WTC11 (cell line): ENCODE data around the gene SMAP1. TPM values are rescaled to one million over a fixed set of nuclear protein-coding genes. Genes with fewer than 3 reads are reported as not detected.

Experiments used
- ATAC-seq: fragments of 200-7000 bp; cut with Tn5 transposase; 2 replicates; pipeline ENCODE4 v1.10.0; 2021; ENCODE audit warnings: mild to moderate bottlenecking, moderate library complexity
- CTCF ChIA-PET: fragments of 300-600 bp; sonication (Branson Sonifier 250); formaldehyde crosslinking; loops from one replicate; lab custom pipeline; 2021; ENCODE audit warnings: antibody characterized with exemption; lab: Charles Lee
- POLR2A ChIA-PET: fragments of 350-600 bp; sonication (Branson Sonifier 250); formaldehyde crosslinking; loops from one replicate; lab custom pipeline; 2021; ENCODE audit warnings: antibody characterized with exemption; lab: Charles Lee
- DNase-seq: peaks from one replicate; pipeline ENCODE4 v3.0.0; 2021; ENCODE audit warnings: low spot score
- H3K27ac Mint-ChIP-seq: 2 replicates; pipeline ENCODE4 v1.8.0; 2021; ENCODE audit warnings: mixed read lengths
- H3K27me3 Mint-ChIP-seq: 2 replicates; pipeline ENCODE4 v1.8.0; 2021; ENCODE audit warnings: low read depth, mild to moderate bottlenecking, moderate library complexity, mixed read lengths
- H3K36me3 Mint-ChIP-seq: 2 replicates; pipeline ENCODE4 v1.8.0; 2021; ENCODE audit warnings: mixed read lengths
- H3K4me1 Mint-ChIP-seq: 2 replicates; pipeline ENCODE4 v1.8.0; 2022; ENCODE audit warnings: mixed read lengths
- H3K4me3 Mint-ChIP-seq: 2 replicates; pipeline ENCODE4 v1.8.0; 2021; ENCODE audit warnings: mild to moderate bottlenecking, moderate library complexity, mixed read lengths
- H3K9me3 Mint-ChIP-seq: 2 replicates; pipeline ENCODE4 v1.8.0; 2021; ENCODE audit warnings: mixed read lengths
- ARID4B ChIP-seq: sonication (generic); formaldehyde crosslinking; IDR thresholded peaks from 2 replicates; pipeline ENCODE4 v1.8.0; 2023; ENCODE audit warnings: missing genetic modification reagents, mild to moderate bottlenecking, borderline replicate concordance
- CREB1 ChIP-seq: sonication (generic); formaldehyde crosslinking; IDR thresholded peaks from 2 replicates; pipeline ENCODE4 v1.8.0; 2023; ENCODE audit warnings: mild to moderate bottlenecking, missing genetic modification reagents
- ETV6 ChIP-seq: sonication (generic); formaldehyde crosslinking; IDR thresholded peaks from 2 replicates; pipeline ENCODE4 v1.8.1; 2022; ENCODE audit warnings: mild to moderate bottlenecking, missing genetic modification reagents
- FOXK1 ChIP-seq: sonication (generic); formaldehyde crosslinking; IDR thresholded peaks from 2 replicates; pipeline ENCODE4 v1.8.0; 2022; ENCODE audit warnings: mild to moderate bottlenecking, moderate library complexity, missing genetic modification reagents
- HMGXB4 ChIP-seq: sonication (generic); formaldehyde crosslinking; IDR thresholded peaks from 2 replicates; pipeline ENCODE4 v1.8.1; 2023; ENCODE audit warnings: mild to moderate bottlenecking, moderate library complexity, missing genetic modification reagents
- JUN ChIP-seq: sonication (generic); formaldehyde crosslinking; IDR thresholded peaks from 2 replicates; pipeline ENCODE4 v1.8.0; 2023; ENCODE audit warnings: mild to moderate bottlenecking, missing genetic modification reagents
- MAX ChIP-seq: sonication (generic); formaldehyde crosslinking; IDR thresholded peaks from 2 replicates; pipeline ENCODE4 v1.8.0; 2022; ENCODE audit warnings: mild to moderate bottlenecking, missing genetic modification reagents
- NFYB ChIP-seq: sonication (generic); formaldehyde crosslinking; conservative IDR thresholded peaks from 2 replicates; pipeline ENCODE4 v1.8.0; 2022; ENCODE audit warnings: low read depth, missing genetic modification reagents
- OVOL2 ChIP-seq: fragments of 250-450 bp; sonication (Bioruptor Pico); IDR thresholded peaks from 2 replicates; pipeline ENCODE4 v1.9.0; 2021; ENCODE audit warnings: mild to moderate bottlenecking, borderline replicate concordance
- SMAD4 ChIP-seq: sonication (generic); formaldehyde crosslinking; IDR thresholded peaks from 2 replicates; pipeline ENCODE4 v1.8.0; 2022; ENCODE audit warnings: mild to moderate bottlenecking, missing genetic modification reagents
- SOX15 ChIP-seq: fragments of 250-450 bp; sonication (Bioruptor Pico); IDR thresholded peaks from 2 replicates; pipeline ENCODE4 v1.9.0; 2021; ENCODE audit warnings: mild to moderate bottlenecking
- SP1 ChIP-seq: sonication (generic); formaldehyde crosslinking; conservative IDR thresholded peaks from 2 replicates; pipeline ENCODE4 v1.8.1; 2022; ENCODE audit warnings: missing genetic modification reagents
- TCF7 ChIP-seq: sonication (generic); formaldehyde crosslinking; IDR thresholded peaks from 2 replicates; pipeline ENCODE4 v1.8.0; 2022; ENCODE audit warnings: mild to moderate bottlenecking, low read depth, missing genetic modification reagents, moderate library complexity
- ZNF396 ChIP-seq: fragments of 250-450 bp; sonication (Bioruptor Pico); IDR thresholded peaks from 2 replicates; pipeline ENCODE4 v1.8.0; 2021; ENCODE audit warnings: mild to moderate bottlenecking, moderate library complexity, borderline replicate concordance
- ZNF532 ChIP-seq: fragments of 250-450 bp; sonication (Bioruptor Pico); IDR thresholded peaks from 2 replicates; pipeline ENCODE4 v1.9.0; 2021; ENCODE audit warnings: mild to moderate bottlenecking, borderline replicate concordance
- total RNA-seq: library from RNA; stranded (reverse); gene quantifications from 3 replicates; pipeline ENCODE4 v1.2.3, GENCODE V29; 2021
- TF ChIP-seq, protein P1 (sequence below): sonication (generic); formaldehyde crosslinking; IDR thresholded peaks from 2 replicates; pipeline ENCODE4 v1.8.1; 2022; ENCODE audit warnings: low read depth, mild to moderate bottlenecking, moderate library complexity, missing genetic modification reagents, borderline replicate concordance
- TF ChIP-seq, protein P2 (sequence below): sonication (generic); formaldehyde crosslinking; IDR thresholded peaks from 2 replicates; pipeline ENCODE4 v1.8.0; 2023; ENCODE audit warnings: missing genetic modification reagents

SMAP1 gene
- total RNA-seq, 1 experiment from 2014 or later = 29.0 TPM

- POLR2A ChIA-PET = no interaction called here
- Mint-ChIP-seq H3K9me3 (no peaks in the 10 kb centered on the region), H3K4me1 (no peaks in the 10 kb centered on the region), H3K36me3 (no peaks in the 10 kb centered on the region), H3K27ac (no peak overlapping the region), H3K27me3 (no peaks in the 10 kb centered on the region), H3K4me3 (no peak overlapping the region)
- CTCF ChIA-PET = no interaction called here
- ATAC-seq (no peak), DNase-seq (no peak)
- TF ChIP-seq MAX (CRISPR knock-in tag) (no peak), ETV6 (CRISPR knock-in tag) (no peak), OVOL2 (CRISPR knock-in tag) (no peak), ZNF532 (CRISPR knock-in tag) (no peak)
- TF ChIP-seq, protein P1, sequence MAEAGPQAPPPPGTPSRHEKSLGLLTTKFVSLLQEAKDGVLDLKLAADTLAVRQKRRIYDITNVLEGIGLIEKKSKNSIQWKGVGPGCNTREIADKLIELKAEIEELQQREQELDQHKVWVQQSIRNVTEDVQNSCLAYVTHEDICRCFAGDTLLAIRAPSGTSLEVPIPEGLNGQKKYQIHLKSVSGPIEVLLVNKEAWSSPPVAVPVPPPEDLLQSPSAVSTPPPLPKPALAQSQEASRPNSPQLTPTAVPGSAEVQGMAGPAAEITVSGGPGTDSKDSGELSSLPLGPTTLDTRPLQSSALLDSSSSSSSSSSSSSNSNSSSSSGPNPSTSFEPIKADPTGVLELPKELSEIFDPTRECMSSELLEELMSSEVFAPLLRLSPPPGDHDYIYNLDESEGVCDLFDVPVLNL = no peak
Measured at GRCh38 chr6:70813885-70814284, 146.2 kb downstream of the SMAP1 start.

DNA sequence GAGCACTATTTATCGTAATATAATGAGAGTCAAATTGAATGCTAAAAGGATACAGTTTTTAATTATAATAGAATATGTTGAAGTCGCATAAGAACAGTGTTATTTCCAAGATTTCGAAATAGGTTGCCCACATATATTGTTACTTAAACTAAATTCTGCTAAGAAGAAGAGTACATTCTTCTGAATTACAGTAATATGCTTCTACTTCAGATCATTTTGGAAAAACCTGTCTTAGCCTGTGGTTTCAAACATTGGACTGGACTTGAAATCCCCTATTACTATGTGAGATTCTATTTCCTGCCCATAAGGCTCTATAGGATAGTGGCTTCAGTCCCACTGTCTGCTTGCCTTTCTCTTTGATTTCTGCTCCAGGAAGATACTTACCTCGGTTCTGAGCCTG, 152.0 kb downstream of the SMAP1 start:
- CTCF ChIA-PET = no interaction called here
- POLR2A ChIA-PET = no interaction called here
- ATAC-seq (no peak), DNase-seq (no peak)
- TF ChIP-seq SP1 (no peak), ARID4B (CRISPR knock-in tag) (no peak), FOXK1 (CRISPR knock-in tag) (no peak), TCF7 (no peak), SMAD4 (CRISPR knock-in tag) (no peak), NFYB (no peak), ZNF396 (CRISPR knock-in tag) (no peak), JUN (CRISPR knock-in tag) (no peak), CREB1 (CRISPR knock-in tag) (no peak), HMGXB4 (CRISPR knock-in tag) (no peak), SOX15 (CRISPR knock-in tag) (no peak)
- TF ChIP-seq, protein P2, sequence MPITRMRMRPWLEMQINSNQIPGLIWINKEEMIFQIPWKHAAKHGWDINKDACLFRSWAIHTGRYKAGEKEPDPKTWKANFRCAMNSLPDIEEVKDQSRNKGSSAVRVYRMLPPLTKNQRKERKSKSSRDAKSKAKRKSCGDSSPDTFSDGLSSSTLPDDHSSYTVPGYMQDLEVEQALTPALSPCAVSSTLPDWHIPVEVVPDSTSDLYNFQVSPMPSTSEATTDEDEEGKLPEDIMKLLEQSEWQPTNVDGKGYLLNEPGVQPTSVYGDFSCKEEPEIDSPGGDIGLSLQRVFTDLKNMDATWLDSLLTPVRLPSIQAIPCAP = no peak
- Mint-ChIP-seq H3K4me1 (no peaks in the 10 kb centered on the region), H3K27ac (no peak overlapping the region), H3K27me3 (no peaks in the 10 kb centered on the region), H3K4me3 (no peak overlapping the region), H3K36me3 (no peaks in the 10 kb centered on the region), H3K9me3 (0 out of 2 replicates have a peak, but pooled peaks cover 3% of the 10 kb centered on the region)
